Epithelial cell of proximal tubule (primary cell): ENCODE measurements around the gene LRRC2. TPM values are rescaled to one million over a fixed set of nuclear protein-coding genes. Genes with fewer than 3 reads are reported as not detected.
"Not testable (repeated sequence)": the region's sequence is repeated elsewhere in the genome, so short reads cannot be mapped to it uniquely, and the experiment has no call there.

Source experiments
- DNase-seq: peaks from one replicate; pipeline ENCODE4 v3.0.0-alpha.2; 2011; ENCODE audit warnings: low read depth
- H3K4me3 ChIP-seq: 2 replicates; pipeline ENCODE4 v1.5.1; 2011; ENCODE audit warnings: low read depth, mild to moderate bottlenecking, low read length
- total RNA-seq: library from RNA; depleted of rRNA; stranded (reverse); fragments of >200 nt; gene quantifications from 2 replicates; pipeline ENCODE4 v1.2.3, GENCODE V29; 2015
- TF ChIP-seq, protein P1 (sequence below): conservative IDR thresholded peaks from 2 replicates; pipeline ENCODE4 v1.5.1; 2012; ENCODE audit warnings: low read depth, mild to moderate bottlenecking, low read length

Gene LRRC2
- total RNA-seq, 1 donor from 2014 or later = not detected

DNA sequence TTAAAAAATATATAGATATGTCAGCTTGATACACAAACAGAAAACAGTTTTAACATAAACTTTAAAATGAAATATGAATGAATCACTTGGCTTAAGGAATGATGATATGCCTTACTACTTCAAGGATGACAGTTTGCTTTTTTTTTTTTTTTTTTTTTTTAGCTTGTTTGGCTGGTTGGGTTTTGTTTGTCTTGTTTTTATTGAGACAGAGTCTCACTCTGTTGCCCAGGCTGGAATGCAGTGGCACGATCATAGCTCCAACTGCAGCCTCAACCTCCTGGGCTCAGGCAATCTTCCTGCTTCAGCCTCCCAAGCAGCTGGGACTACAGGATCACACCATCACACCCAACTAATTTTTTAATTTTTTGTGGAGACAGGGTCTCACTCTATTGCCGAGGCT lies 14.5 kb downstream of the LRRC2 start:
- TF ChIP-seq, protein P1, sequence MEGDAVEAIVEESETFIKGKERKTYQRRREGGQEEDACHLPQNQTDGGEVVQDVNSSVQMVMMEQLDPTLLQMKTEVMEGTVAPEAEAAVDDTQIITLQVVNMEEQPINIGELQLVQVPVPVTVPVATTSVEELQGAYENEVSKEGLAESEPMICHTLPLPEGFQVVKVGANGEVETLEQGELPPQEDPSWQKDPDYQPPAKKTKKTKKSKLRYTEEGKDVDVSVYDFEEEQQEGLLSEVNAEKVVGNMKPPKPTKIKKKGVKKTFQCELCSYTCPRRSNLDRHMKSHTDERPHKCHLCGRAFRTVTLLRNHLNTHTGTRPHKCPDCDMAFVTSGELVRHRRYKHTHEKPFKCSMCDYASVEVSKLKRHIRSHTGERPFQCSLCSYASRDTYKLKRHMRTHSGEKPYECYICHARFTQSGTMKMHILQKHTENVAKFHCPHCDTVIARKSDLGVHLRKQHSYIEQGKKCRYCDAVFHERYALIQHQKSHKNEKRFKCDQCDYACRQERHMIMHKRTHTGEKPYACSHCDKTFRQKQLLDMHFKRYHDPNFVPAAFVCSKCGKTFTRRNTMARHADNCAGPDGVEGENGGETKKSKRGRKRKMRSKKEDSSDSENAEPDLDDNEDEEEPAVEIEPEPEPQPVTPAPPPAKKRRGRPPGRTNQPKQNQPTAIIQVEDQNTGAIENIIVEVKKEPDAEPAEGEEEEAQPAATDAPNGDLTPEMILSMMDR = no peak
- no peak overlapping the region for H3K4me3 ChIP-seq
- DNase-seq = no peak

DNA sequence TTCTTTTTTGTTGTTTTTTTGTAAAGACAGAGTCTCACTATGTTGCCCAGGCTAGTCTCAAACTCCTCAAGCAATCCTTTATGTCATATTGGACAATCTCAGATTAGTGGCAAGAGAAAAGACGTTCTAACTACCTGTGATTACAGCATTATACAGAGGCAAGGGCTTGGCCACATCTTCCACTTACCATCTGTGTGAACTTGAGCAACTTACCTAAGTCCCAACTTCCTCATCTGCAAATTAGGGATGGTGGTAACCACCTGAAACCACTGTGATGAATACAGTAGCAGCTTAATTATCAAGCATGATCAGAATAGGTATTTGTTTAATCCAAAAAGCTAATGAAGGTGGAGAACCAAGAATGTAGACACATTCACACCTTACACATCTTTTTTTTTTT lies 16.1 kb downstream of the LRRC2 start:
- DNase-seq = no peak
- TF ChIP-seq, protein P1 = no peak
- no peak overlapping the region for H3K4me3 ChIP-seq

DNA sequence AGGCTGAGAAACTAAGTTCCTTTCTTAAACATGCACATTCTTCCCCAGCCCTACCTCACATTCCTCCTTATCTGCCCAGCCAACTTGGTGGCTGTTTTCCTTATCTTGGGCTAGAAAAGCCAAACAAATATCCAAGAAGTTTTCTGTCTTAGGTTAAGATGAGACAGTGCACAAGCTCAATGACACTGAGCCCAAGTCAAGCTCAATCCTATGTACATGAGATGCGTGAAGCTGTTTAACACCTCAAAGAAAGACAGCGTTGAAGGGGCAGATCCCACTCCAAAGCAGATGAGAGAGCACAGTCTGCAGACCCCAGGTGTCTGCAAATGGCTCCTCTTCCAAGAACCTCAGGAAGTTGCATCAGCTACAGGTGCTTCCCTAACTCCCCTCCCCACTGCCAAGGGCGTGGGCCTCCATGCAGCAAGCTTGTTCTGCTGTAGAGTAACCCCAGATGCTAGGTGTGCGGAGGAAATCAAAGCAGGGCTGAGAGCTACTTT lies 16.6 kb downstream of the LRRC2 start:
- TF ChIP-seq, protein P1 = no peak
- H3K4me3 ChIP-seq = no peak overlapping the region
- DNase-seq = no peak

DNA sequence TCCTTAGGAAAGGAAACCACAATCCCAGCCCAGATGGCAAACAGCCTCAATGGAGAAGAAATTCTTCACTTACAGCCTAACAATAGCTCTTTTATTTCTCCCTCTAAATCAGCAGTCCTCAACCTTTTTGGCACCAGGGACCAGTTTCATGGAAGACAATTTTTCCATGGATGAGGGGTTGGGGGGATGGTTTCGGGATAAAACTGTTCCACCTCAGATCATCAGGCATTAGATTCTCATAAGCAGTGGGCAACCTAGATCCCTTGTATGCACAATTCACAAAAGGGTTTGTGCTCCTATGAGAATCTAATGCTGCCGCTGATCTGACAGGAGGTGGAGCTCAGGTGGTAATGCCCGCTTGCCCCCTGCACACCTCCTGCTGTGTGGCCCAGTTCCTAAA lies 17.5 kb downstream of the LRRC2 start:
- H3K4me3 ChIP-seq, DNase-seq: not testable (repeated sequence)

DNA sequence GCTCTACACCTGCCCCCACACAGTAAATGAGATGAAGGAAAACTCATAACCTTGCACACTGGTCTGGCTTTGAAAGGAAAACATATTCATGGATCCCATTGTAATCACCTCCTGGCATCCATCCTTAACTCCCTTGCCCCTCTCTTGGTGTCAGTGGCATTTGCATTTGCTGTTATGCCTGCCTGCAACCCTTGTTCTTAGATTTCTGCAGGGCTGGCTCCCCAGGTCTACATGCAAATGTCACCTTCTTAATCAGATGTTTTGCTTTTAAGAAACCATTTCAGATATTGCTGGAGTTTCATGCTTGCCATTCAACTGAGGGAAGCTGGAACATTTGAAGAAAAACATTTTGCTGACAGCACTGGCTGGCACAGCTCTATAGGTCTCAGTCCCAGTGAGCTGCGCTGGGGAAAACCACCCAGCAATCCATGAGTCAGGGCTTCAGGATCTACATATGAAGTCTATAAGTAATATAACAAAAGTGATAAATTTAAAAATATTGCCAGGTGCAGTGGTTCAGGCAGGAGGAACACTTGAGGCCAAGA lies 19.1 kb downstream of the LRRC2 start:
- DNase-seq = no peak
- H3K4me3 ChIP-seq = no peak overlapping the region
- TF ChIP-seq, protein P1 = no peak

DNA sequence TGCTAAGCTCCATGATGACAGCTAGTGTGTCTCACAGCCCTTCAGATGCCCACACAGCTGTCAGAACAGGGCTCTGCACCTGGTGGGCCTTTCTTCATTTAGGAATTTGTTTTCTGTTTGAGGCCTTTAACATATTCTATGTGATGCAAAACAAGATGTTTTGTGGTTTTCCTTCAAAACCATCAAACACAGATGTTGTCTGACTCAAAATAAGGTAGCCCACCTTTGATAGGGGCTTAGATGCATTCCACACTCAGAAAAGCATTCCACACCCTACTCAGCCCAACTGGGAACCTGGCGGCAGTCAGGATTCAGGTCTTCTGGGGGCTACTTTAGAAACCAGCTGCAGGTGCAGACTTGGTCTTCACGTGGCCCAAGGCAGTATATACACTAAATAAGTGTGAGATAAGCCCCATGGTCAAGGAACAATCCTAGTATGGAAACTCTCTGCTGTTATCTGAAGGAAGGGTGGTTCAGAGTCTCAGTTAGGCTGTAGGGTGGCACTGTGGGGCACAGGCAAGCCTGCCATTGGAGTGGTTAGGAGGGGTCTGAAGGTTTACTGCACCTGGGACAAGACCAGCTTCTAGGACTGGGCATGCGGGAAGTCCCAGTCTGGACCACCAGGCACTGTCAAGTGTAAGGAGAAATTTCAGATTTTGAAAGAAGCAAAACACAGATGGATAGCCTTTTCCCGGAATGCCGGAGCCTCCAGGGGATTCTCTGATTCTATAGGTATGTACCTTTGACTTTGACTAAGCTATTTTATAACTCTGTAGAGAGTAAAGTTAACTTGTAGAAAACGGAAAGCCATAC lies 20.1 kb downstream of the LRRC2 start:
- no peak overlapping the region for H3K4me3 ChIP-seq
- TF ChIP-seq, protein P1 = no peak
- no peak for DNase-seq

DNA sequence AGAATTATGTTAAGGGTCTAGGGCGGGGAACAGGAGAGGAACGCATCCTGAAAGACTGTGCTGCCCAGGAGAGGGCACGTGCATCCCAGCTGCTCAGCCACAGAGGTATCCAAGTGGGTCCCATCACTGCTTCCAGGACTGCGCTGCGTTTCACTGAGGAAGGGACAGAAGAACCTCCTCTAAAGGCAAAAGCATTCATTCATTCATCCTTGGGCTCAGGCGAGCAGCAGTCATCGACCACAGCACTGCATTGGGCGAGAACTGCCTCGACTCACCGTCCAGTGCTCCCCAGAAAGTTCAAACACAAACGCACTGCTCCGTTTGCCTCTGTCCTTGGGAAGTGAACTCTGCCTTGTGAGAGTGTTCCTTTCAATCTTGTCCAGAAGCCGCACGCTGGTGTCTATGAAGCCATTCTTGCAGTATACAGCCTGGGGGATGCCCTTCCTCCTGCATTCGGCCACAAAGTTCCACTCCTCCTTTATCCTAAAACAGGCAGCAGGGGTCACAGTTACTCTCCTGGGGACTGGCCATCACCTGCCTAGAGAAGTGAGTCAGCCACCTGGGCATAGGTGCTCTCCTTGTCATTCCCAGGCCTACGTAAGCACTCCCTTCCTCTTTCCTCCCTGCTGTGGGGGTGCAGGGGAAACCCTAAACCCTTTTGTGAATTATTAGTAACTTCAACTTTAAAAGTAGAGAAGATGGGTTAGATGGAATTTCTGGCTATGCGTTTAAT lies 21.2 kb downstream of the LRRC2 start:
- TF ChIP-seq, protein P1 = no peak

More for the DNA sequence above, 21.2 kb downstream of the LRRC2 start:
- no peak overlapping the region for H3K4me3 ChIP-seq
- no peak for DNase-seq
